K562 (cell line): ENCODE data around the gene RAPSN. TPM values are rescaled to one million over a fixed set of nuclear protein-coding genes. Genes with fewer than 3 reads are reported as not detected.

Source experiments
- ATAC-seq: fragments of 200-7000 bp; cut with Tn5 transposase; 3 replicates; pipeline ENCODE4 v1.9.1; 2020; ENCODE audit warnings: moderate library complexity
- BruUV-seq: library from RNA; stranded (reverse); fragments of 400-500 nt; replicated peaks from 2 replicates; lab custom pipeline; 2021; lab: Mats Ljungman, UMichigan
- CTCF ChIA-PET: fragments of 300-600 bp; formaldehyde crosslinking; extraction: SDS; loops from one replicate; lab custom pipeline; 2021; ENCODE audit warnings: low intra/inter-chr PET ratio; lab: Yijun Ruan, JAX
- POLR2A ChIA-PET: fragments of 300-600, 350-650 bp; sonication (Branson Sonifier 250); formaldehyde crosslinking; extraction: SDS; loops from one replicate; lab custom pipeline; 2021; ENCODE audit warnings: antibody characterized with exemption, inconsistent platforms; lab: Yijun Ruan, JAX
- DNase-seq, 4 experiments: peaks; one replicate each; pipeline versions ENCODE4 v3.0.0 to v3.0.0-alpha.2; 2011 to 2018; ENCODE audit warnings: low spot score in 3 of 4, mixed read lengths in 3 of 4; ENCODE audit errors: extremely low read depth in 1 of 4
- FAIRE-seq: peaks from 2 replicates; lab custom pipeline; 2011; peaks lifted over from hg19 to GRCh38; lab: Jason Lieb, UNC
- H2AFZ ChIP-seq: 2 replicates; pipeline ENCODE4 v1.6.0; 2011; ENCODE audit warnings: low read depth, low read length, control low read depth, inconsistent platforms
- H3K27ac ChIP-seq: fragments of 200-600 bp; 3 replicates; pipeline ENCODE4 v1.8.0; 2011; ENCODE audit warnings: low read depth, mild to moderate bottlenecking, control low read depth, inconsistent platforms, low read length, moderate library complexity, mixed read lengths; ENCODE audit errors: extremely low read depth
- H3K27me3 ChIP-seq, 2 experiments: fragments of 300-600 bp in 1 of 2; 2 replicates in 1 of 2; 3 replicates in 1 of 2; pipeline versions ENCODE4 v1.6.0 to v1.8.0; 2011; ENCODE audit warnings: inconsistent platforms in 2 of 2, low read length in 2 of 2, mild to moderate bottlenecking in 1 of 2, mixed read lengths in 1 of 2, moderate library complexity in 1 of 2; ENCODE audit not compliant: control insufficient read depth in 2 of 2, insufficient read depth in 2 of 2
- H3K36me3 ChIP-seq: fragments of 300-600 bp; 3 replicates; pipeline ENCODE4 v1.8.0; 2011; ENCODE audit warnings: mild to moderate bottlenecking, low read length, inconsistent platforms; ENCODE audit not compliant: control insufficient read depth, insufficient read depth
- H3K4me1 ChIP-seq, 2 experiments: fragments of 200-600 bp in 1 of 2; replicated peaks in 1 of 2; 2 replicates in 1 of 2; 3 replicates in 1 of 2; pipeline versions ENCODE4 v1.5.1 to v1.8.0; 2011; ENCODE audit warnings: inconsistent platforms in 2 of 2, low read length in 2 of 2, mild to moderate bottlenecking in 1 of 2, mixed read lengths in 1 of 2, moderate library complexity in 1 of 2; ENCODE audit not compliant: control insufficient read depth in 2 of 2, insufficient read depth in 2 of 2
- H3K4me2 ChIP-seq: 2 replicates; pipeline ENCODE4 v1.6.1; 2011; ENCODE audit warnings: low read length, control low read depth, inconsistent platforms, mixed read lengths; ENCODE audit not compliant: insufficient read depth
- H3K4me3 ChIP-seq: fragments of 200-600 bp; sonication (generic), shearing (Covaris generic); 2 replicates; pipeline ENCODE4 v1.5.1; 2016; ENCODE audit warnings: control low read depth, inconsistent platforms
- H3K79me2 ChIP-seq: fragments of 200-600 bp; 3 replicates; pipeline ENCODE4 v1.8.0; 2011; ENCODE audit warnings: low read length, inconsistent platforms; ENCODE audit not compliant: control insufficient read depth, insufficient read depth
- H3K9ac ChIP-seq, 2 experiments: 2 replicates each; pipeline versions ENCODE4 v1.6.0 to v1.6.1; 2011; ENCODE audit warnings: low read depth in 2 of 2, low read length in 2 of 2, control low read depth in 1 of 2, inconsistent platforms in 1 of 2, mild to moderate bottlenecking in 1 of 2, mixed read lengths in 1 of 2; ENCODE audit not compliant: insufficient read depth in 1 of 2
- H3K9me1 ChIP-seq: one replicate; pipeline ENCODE4 v1.6.0; 2011; ENCODE audit warnings: inconsistent platforms, mild to moderate bottlenecking, low read length, moderate library complexity; ENCODE audit not compliant: control insufficient read depth, insufficient read depth
- H3K9me3 ChIP-seq: replicated peaks from 2 replicates; pipeline ENCODE4 v1.5.1; 2011; ENCODE audit warnings: low read depth, low read length, inconsistent platforms; ENCODE audit not compliant: control insufficient read depth, insufficient read depth
- H4K20me1 ChIP-seq: replicated peaks from 2 replicates; pipeline ENCODE4 v1.6.1; 2011; ENCODE audit warnings: low read length, inconsistent platforms, mixed read lengths; ENCODE audit not compliant: control insufficient read depth, insufficient read depth
- CTCF ChIP-seq, 3 experiments: IDR thresholded peaks in 2 of 3; conservative IDR thresholded peaks in 1 of 3; 2 replicates each; pipeline ENCODE4 v1.5.1; 2011 to 2012; ENCODE audit warnings: low read length in 3 of 3, mild to moderate bottlenecking in 3 of 3, control low read depth in 2 of 3, improper control_type of control experiment in 1 of 3, inconsistent platforms in 1 of 3, low read depth in 1 of 3, mixed read lengths in 1 of 3, moderate library complexity in 1 of 3; ENCODE audit not compliant: insufficient read depth in 2 of 3
- CTCFL ChIP-seq: IDR thresholded peaks from 2 replicates; pipeline ENCODE4 v1.6.1; 2011; ENCODE audit warnings: borderline replicate concordance, low read depth, mild to moderate bottlenecking, moderate library complexity, low read length; ENCODE audit not compliant: insufficient read depth, poor library complexity, severe bottlenecking
- EGR1 ChIP-seq: fragments of 450-650 bp; conservative IDR thresholded peaks from 2 replicates; pipeline ENCODE4 v1.6.1; 2017; ENCODE audit warnings: mild to moderate bottlenecking
- MAZ ChIP-seq, 2 experiments: fragments of 450-650 bp in 1 of 2; sonication (generic) in 1 of 2; formaldehyde crosslinking; IDR thresholded peaks in 1 of 2; conservative IDR thresholded peaks in 1 of 2; 2 replicates each; pipeline versions ENCODE4 v1.4.0 to v1.5.0; 2020; ENCODE audit warnings: mild to moderate bottlenecking in 1 of 2, missing genetic modification reagents in 1 of 2
- POLR2G ChIP-seq: fragments of 200-400 bp; formaldehyde crosslinking; IDR thresholded peaks from 2 replicates; pipeline ENCODE4 v1.6.1; 2017; ENCODE audit warnings: low read depth, mild to moderate bottlenecking, antibody characterized with exemption, low read length, moderate library complexity
- RAD21 ChIP-seq, 2 experiments: fragments of 250-450 bp in 1 of 2; fragments of 450-650 bp in 1 of 2; sonication (Bioruptor Pico) in 1 of 2; formaldehyde crosslinking in 1 of 2; IDR thresholded peaks in 1 of 2; conservative IDR thresholded peaks in 1 of 2; 2 replicates each; pipeline versions ENCODE4 v1.4.0 to v1.8.0; 2020 to 2022; ENCODE audit warnings: mild to moderate bottlenecking in 2 of 2, moderate library complexity in 1 of 2
- TFAP4 ChIP-seq: sonication (generic); formaldehyde crosslinking; IDR thresholded peaks from 2 replicates; pipeline ENCODE4 v1.8.0; 2022; ENCODE audit warnings: missing genetic modification reagents, mild to moderate bottlenecking, moderate library complexity, borderline replicate concordance
- XRCC5 ChIP-seq: fragments of 200-400 bp; formaldehyde crosslinking; IDR thresholded peaks from 2 replicates; pipeline ENCODE4 v1.6.1; 2017; ENCODE audit warnings: low read depth, mild to moderate bottlenecking, low read length
- YY1 ChIP-seq, 3 experiments: IDR thresholded peaks; 2 replicates each; pipeline ENCODE4 v1.6.1; 2011; ENCODE audit warnings: low read length in 2 of 3, mild to moderate bottlenecking in 2 of 3, moderate library complexity in 2 of 3, borderline replicate concordance in 1 of 3, control low read depth in 1 of 3, low read depth in 1 of 3; ENCODE audit not compliant: insufficient read depth in 3 of 3, insufficient replicate concordance in 2 of 3, control insufficient read depth in 1 of 3, insufficient read length in 1 of 3; ENCODE audit errors: extremely low read depth in 1 of 3
- ZBTB9 ChIP-seq: fragments of 450-650 bp; formaldehyde crosslinking; IDR thresholded peaks from 2 replicates; pipeline ENCODE4 v1.4.0; 2020; ENCODE audit warnings: mild to moderate bottlenecking, moderate library complexity
- WGBS: fragments of 100-300 bp; shearing (Covaris generic); methylation state at CpG from one replicate; pipeline ENCODE4 v1.1.6; 2016; ENCODE audit warnings: low coverage, mixed read lengths; ENCODE audit not compliant: insufficient coverage; ENCODE audit errors: missing lambda C conversion rate; 5-methylcytosine and 5-hydroxymethylcytosine counted together
- in situ Hi-C: fragments of 300-500 bp; cut with MboI; formaldehyde crosslinking; loops from 4 replicates; pipeline ENCODE4 v1.15.0; 2018; ENCODE audit warnings: inconsistent platforms, mixed read lengths
- intact Hi-C: fragments of 100-400 bp; cut with micrococcal nuclease; formaldehyde crosslinking; loops from 2 replicates; pipeline ENCODE4 v1.14.2; 2022
- polyA plus RNA-seq, 8 experiments: library from polyadenylated mRNA; depleted of rRNA in 4 of 8; stranded (reverse) in 5 of 8; unstranded in 3 of 8; fragments of >200 nt; fragmentation: Nextera tagmentation in 2 of 8; fragmentation: Illumina TruSeq in 1 of 8; extraction: Ambion mirVana in 2 of 8; extraction: Trizol in 1 of 8; gene quantifications; 2 replicates each; pipeline versions ENCODE4 v1.2.1 to v1.2.3, GENCODE V29; 2011 to 2014; ENCODE audit warnings: inconsistent platforms in 1 of 8, missing spikeins in 1 of 8
- total RNA-seq, 7 experiments: library from RNA; depleted of rRNA in 6 of 7; stranded (reverse); fragments of >200 nt in 6 of 7; fragmentation: Illumina TruSeq in 2 of 7; extraction: Trizol in 2 of 7; gene quantifications; 2 replicates each; pipeline versions ENCODE4 v1.2.1 to v1.2.3, GENCODE V29; 2011 to 2021; ENCODE audit warnings: low replicate concordance in 1 of 7

Gene RAPSN
- total and polyA plus RNA-seq, 9 of the 15 experiments (the other 6 are each of a cell fraction or from before 2014, with no cell fraction given) = 0.06 to 0.11 TPM; not detected in 7

GRCh38 chr11:47411884-47412746 is 36.8 kb downstream of the RAPSN start:
- no TSS peak for BruUV-seq
- H3K9me1 ChIP-seq = peaks cover 10% of the 10 kb centered on the region
- FAIRE-seq (peak; percentile 73), DNase-seq (peak; percentile 51 to 67 (median 56)), ATAC-seq (peak; percentile 28)
- in situ Hi-C loops = no loop called here
- no peaks in the 10 kb centered on the region for H3K9me3 ChIP-seq
- H3K4me3 ChIP-seq = no peak overlapping the region
- H3K79me2 ChIP-seq = peaks cover 7% of the 10 kb centered on the region; the same call in 2 of the 3 replicates
- no peaks in the 10 kb centered on the region; the same call in 2 of the 3 replicates for H3K36me3 ChIP-seq
- POLR2A ChIA-PET = interaction anchor here (0.6 to 1.7 kb wide), 6 partner anchors 11 to 170 kb away, joined by 3 to 6 read pairs (median 4); partner anchors contain the start of genes ACP2 and PSMC3
- no peaks in the 10 kb centered on the region for H3K27me3 ChIP-seq
- no peak overlapping the region for H3K27ac ChIP-seq
- no peak overlapping the region for H3K4me2 ChIP-seq
- WGBS = 58% methylated on average over 11 of the region's 12 CpGs
- no peaks in the 10 kb centered on the region for H4K20me1 ChIP-seq
- CTCF ChIA-PET = interaction anchor here (0.6 kb wide), 1 partner anchor 178 kb away, joined by 4 read pairs; no protein-coding TSS in a partner anchor
- H3K9ac ChIP-seq = no peak overlapping the region
- H2AFZ ChIP-seq = no peak overlapping the region
- H3K4me1 ChIP-seq = peaks cover 12 to 70% of the 10 kb centered on the region in 2 experiments; a peak in 4 of 5 replicates
- intact Hi-C loops = loop anchor here (2.0 kb wide), 1 partner anchor 205 kb away; no protein-coding TSS in a partner anchor
- peak in 1 of 3 experiments; percentile 17 for TF ChIP-seq YY1 (IDR thresholded peaks at IDR 0.05; ENCODE audit: borderline replicate concordance in 1 of 3, control insufficient read depth in 1 of 3, extremely low read depth in 1 of 3, insufficient read depth in 3 of 3, insufficient read length in 1 of 3, insufficient replicate concordance in 2 of 3, low read depth in 1 of 3, low read length in 2 of 3)
- TF ChIP-seq MAZ (CRISPR knock-in tag; conservative IDR thresholded peaks at IDR 0.05 in 1 of 2, IDR thresholded peaks at IDR 0.05 in 1 of 2) = 0 out of 4 replicates have a peak, but pooled peaks of 1 of the 2 experiments have one; percentile 24
- no peak for TF ChIP-seq EGR1
- TF ChIP-seq CTCF (IDR thresholded peaks at IDR 0.05 in 2 of 3, conservative IDR thresholded peaks at IDR 0.05 in 1 of 3; ENCODE audit: insufficient read depth in 2 of 3, low read depth in 1 of 3, low read length in 3 of 3) = peak; percentile 77 to 92 (median 80)
- peak; percentile 88 for TF ChIP-seq XRCC5
- TF ChIP-seq POLR2G = peak; percentile 38; the same call in 1 of the 2 replicates
- TF ChIP-seq TFAP4 = peak; percentile 95
- peak; percentile 32 to 58 for TF ChIP-seq RAD21 (CRISPR knock-in tag; conservative IDR thresholded peaks at IDR 0.05 in 1 of 2, IDR thresholded peaks at IDR 0.05 in 1 of 2)
- peak; percentile 72 for TF ChIP-seq CTCFL
- TF ChIP-seq ZBTB9 (CRISPR knock-in tag) = no peak
